Sigmoid colon (tissue), 7 donors: Measurements from ENCODE around the gene CCIN. TPM values are rescaled to one million over a fixed set of nuclear protein-coding genes. Genes with fewer than 3 reads are reported as not detected.

Source experiments
- DNase-seq: peaks from one replicate; pipeline ENCODE4 v3.0.0-alpha.2; 2019
- H3K27ac ChIP-seq, 4 donors: fragments of 200-600 bp; sonication (generic); one replicate each; pipeline ENCODE4 v1.5.1; 2016 to 2019; ENCODE audit warnings: mild to moderate bottlenecking in 1 of 4
- H3K27me3 ChIP-seq, 3 donors: fragments of 200-600 bp; sonication (generic); one replicate each; pipeline ENCODE4 v1.5.1; 2019; ENCODE audit warnings: mild to moderate bottlenecking in 1 of 3
- H3K36me3 ChIP-seq, 4 donors: fragments of 200-600 bp; sonication (generic); one replicate each; pipeline ENCODE4 v1.5.1; 2016 to 2019
- H3K4me1 ChIP-seq, 4 donors: fragments of 200-600 bp; sonication (generic); one replicate each; pipeline ENCODE4 v1.5.1; 2017 to 2019
- H3K4me3 ChIP-seq, 4 donors: fragments of 200-600 bp; sonication (generic); one replicate each; pipeline ENCODE4 v1.5.1; 2017 to 2019; ENCODE audit warnings: mild to moderate bottlenecking in 2 of 4, moderate library complexity in 1 of 4
- H3K9me3 ChIP-seq, 4 donors: fragments of 200-600 bp in 3 of 4; sonication (generic) in 3 of 4; one replicate each; pipeline versions ENCODE4 v1.5.1 to v1.6.1; 2013 to 2019
- EP300 ChIP-seq, 4 donors: sonication (generic); formaldehyde crosslinking; IDR thresholded peaks; one replicate each; pipeline ENCODE4 v1.6.1; 2017; ENCODE audit warnings: antibody characterized with exemption in 4 of 4
- POLR2A ChIP-seq, 2 donors: fragments of 450-650 bp; IDR thresholded peaks; one replicate each; pipeline ENCODE4 v1.6.1; 2016; ENCODE audit warnings: antibody characterized with exemption in 2 of 2, mild to moderate bottlenecking in 2 of 2, moderate library complexity in 2 of 2
- POLR2AphosphoS5 ChIP-seq, 4 donors: sonication (generic); formaldehyde crosslinking; IDR thresholded peaks; one replicate each; pipeline ENCODE4 v1.6.1; 2017; ENCODE audit warnings: antibody characterized with exemption in 4 of 4
- WGBS, 2 donors: extraction: QIAGEN DNeasy Blood & Tissue Kit; methylation state at CpG; one replicate each; pipeline ENCODE4 v1.1.7; 2013; 5-methylcytosine and 5-hydroxymethylcytosine counted together
- intact Hi-C: fragments of 100-400 bp; cut with DNase I; formaldehyde crosslinking; loops from one replicate; pipeline ENCODE4 v1.15.1; 2023
- polyA plus RNA-seq, 3 donors: library from polyadenylated mRNA; stranded (reverse); fragments of 200-250 nt; gene quantifications; one replicate each; pipeline ENCODE4 v1.2.3, GENCODE V29; 2013
- total RNA-seq, 4 donors: library from RNA; depleted of rRNA; stranded (reverse); fragments of >200 nt; gene quantifications; one replicate each; pipeline ENCODE4 v1.1.0, GENCODE V29; 2016
- TF ChIP-seq, protein P1 (sequence below), 4 experiments: fragments of 450-650 bp in 3 of 4; fragments of 200-600 bp in 1 of 4; IDR thresholded peaks; one replicate each; pipeline ENCODE4 v1.5.1; 2016 to 2019; ENCODE audit warnings: antibody characterized with exemption in 4 of 4, mild to moderate bottlenecking in 3 of 4, moderate library complexity in 2 of 4
- donor health status: healthy with polysubstance abuse.
- donor health status: Bipolar disorder and iron deficiency.
- donor health status: healthy.

Gene CCIN
- total and polyA plus RNA-seq, 7 donors = 0.07 to 2.5 (median 0.83) TPM; not detected in 3

- DNase-seq = no peak
- intact Hi-C loops = loop anchor here (1.0 to 2.0 kb wide), 2 partner anchors 29 to 54 kb away; partner anchors contain the start of gene CLTA
- peak overlapping the region; percentile 90 to 99 (median 96) for H3K27ac ChIP-seq
- H3K27me3 ChIP-seq = no peaks in the 10 kb centered on the region
- H3K36me3 ChIP-seq = no peaks in the 10 kb centered on the region
- H3K9me3 ChIP-seq = no peaks in the 10 kb centered on the region
- TF ChIP-seq POLR2A (IDR thresholded peaks at IDR 0.05) (peak in 1 of 2 donors; percentile 1), POLR2AphosphoS5 (IDR thresholded peaks at IDR 0.05) (no peak)
- 1% methylated on average over 40 of the region's 40 CpGs for WGBS, 2 donors
- peak overlapping the region; percentile 69 to 99 (median 91) for H3K4me3 ChIP-seq
- H3K4me1 ChIP-seq = peaks cover 0 to 61% (median 51%) of the 10 kb centered on the region in 4 donors
Observed at GRCh38 chr9:36136894-36137391, 32.2 kb upstream of the CCIN start.

DNA sequence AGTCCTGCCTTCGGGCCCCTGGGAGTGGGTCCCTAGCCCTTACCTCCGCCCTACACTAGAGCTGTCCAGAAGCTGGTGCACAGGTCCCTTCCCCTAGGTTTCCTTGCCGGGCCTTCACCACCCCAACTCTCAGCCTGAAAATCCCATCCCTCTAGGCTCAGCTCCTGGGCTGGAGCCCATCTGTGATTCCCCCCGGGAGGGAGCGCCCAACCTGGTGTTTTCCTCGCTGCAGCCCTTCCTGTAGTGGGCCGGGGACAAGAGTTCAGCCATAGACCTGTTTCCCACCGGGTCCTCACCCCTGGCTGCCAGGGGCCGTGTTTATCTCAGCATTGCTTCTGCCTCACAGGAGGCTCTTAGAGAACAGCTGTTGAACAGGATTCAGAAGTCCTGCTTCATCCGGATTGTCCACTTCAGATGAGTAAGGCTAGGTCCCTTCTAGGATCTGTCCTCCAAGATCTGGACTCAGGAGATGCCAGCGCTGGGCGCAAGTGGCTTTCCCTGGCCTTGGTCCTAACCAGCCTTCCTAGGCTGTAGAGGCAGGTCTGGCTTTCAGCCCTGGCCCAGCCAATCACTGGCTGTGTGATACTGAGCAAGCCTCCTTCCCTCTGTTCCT, 31.7 kb upstream of the CCIN start:
- WGBS, 2 donors = 28 to 50% methylated on average over 12 of the region's 12 CpGs
- Histone ChIP-seq H3K27me3 (no peaks in the 10 kb centered on the region), H3K4me1 (peaks cover 0 to 67% (median 57%) of the 10 kb centered on the region in 4 donors), H3K27ac (peak overlapping the region; percentile 90 to 99 (median 96)), H3K4me3 (peak overlapping the region; percentile 69 to 99 (median 91)), H3K36me3 (no peaks in the 10 kb centered on the region), H3K9me3 (no peaks in the 10 kb centered on the region)
- peak; percentile 12 to 67 (median 61) for TF ChIP-seq POLR2AphosphoS5 (IDR thresholded peaks at IDR 0.05)
- peak in 1 of 2 donors; percentile 30 for TF ChIP-seq POLR2A (IDR thresholded peaks at IDR 0.05)
- no peak for TF ChIP-seq EP300 (IDR thresholded peaks at IDR 0.05)
- TF ChIP-seq, protein P1, sequence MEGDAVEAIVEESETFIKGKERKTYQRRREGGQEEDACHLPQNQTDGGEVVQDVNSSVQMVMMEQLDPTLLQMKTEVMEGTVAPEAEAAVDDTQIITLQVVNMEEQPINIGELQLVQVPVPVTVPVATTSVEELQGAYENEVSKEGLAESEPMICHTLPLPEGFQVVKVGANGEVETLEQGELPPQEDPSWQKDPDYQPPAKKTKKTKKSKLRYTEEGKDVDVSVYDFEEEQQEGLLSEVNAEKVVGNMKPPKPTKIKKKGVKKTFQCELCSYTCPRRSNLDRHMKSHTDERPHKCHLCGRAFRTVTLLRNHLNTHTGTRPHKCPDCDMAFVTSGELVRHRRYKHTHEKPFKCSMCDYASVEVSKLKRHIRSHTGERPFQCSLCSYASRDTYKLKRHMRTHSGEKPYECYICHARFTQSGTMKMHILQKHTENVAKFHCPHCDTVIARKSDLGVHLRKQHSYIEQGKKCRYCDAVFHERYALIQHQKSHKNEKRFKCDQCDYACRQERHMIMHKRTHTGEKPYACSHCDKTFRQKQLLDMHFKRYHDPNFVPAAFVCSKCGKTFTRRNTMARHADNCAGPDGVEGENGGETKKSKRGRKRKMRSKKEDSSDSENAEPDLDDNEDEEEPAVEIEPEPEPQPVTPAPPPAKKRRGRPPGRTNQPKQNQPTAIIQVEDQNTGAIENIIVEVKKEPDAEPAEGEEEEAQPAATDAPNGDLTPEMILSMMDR (IDR thresholded peaks at IDR 0.05) = no peak
- intact Hi-C loops = loop anchor here (1.0 to 2.0 kb wide), 2 partner anchors 29 to 53 kb away; partner anchors contain the start of gene CLTA
- DNase-seq = peak; percentile 83

GRCh38 chr9:36138496-36138895, 30.7 kb upstream of the CCIN start:
- no peak for DNase-seq
- intact Hi-C loops = no loop called here
- Histone ChIP-seq H3K9me3 (no peaks in the 10 kb centered on the region), H3K4me3 (no peak overlapping the region), H3K27me3 (no peaks in the 10 kb centered on the region), H3K36me3 (no peaks in the 10 kb centered on the region), H3K4me1 (peaks cover 0 to 77% (median 67%) of the 10 kb centered on the region in 4 donors), H3K27ac (peak overlapping the region in 3 of 4 donors; percentile 93 to 99 (median 98))
- WGBS, 2 donors = 96 to 97% methylated on average over 10 of the region's 10 CpGs
- TF ChIP-seq POLR2A (IDR thresholded peaks at IDR 0.05) (no peak), POLR2AphosphoS5 (IDR thresholded peaks at IDR 0.05) (no peak), EP300 (IDR thresholded peaks at IDR 0.05) (no peak)
- TF ChIP-seq, protein P1 (IDR thresholded peaks at IDR 0.05) = no peak

GRCh38 chr9:36138901-36139300, 30.3 kb upstream of the CCIN start:
- intact Hi-C loops = no loop called here
- WGBS, 2 donors = 94 to 97% methylated on average over 5 of the region's 5 CpGs
- Histone ChIP-seq H3K4me3 (no peak overlapping the region), H3K27ac (peak overlapping the region in 3 of 4 donors; percentile 93 to 99 (median 98)), H3K36me3 (no peaks in the 10 kb centered on the region), H3K9me3 (no peaks in the 10 kb centered on the region), H3K4me1 (peaks cover 0 to 81% (median 71%) of the 10 kb centered on the region in 4 donors), H3K27me3 (no peaks in the 10 kb centered on the region)
- DNase-seq = peak; percentile 54
- TF ChIP-seq POLR2A (IDR thresholded peaks at IDR 0.05) = no peak
- TF ChIP-seq EP300 (IDR thresholded peaks at IDR 0.05) = no peak
- TF ChIP-seq, protein P1 (IDR thresholded peaks at IDR 0.05) = no peak
- TF ChIP-seq POLR2AphosphoS5 (IDR thresholded peaks at IDR 0.05) = no peak
